K562 (cell line): ENCODE results near the gene ZNF790.

Experiments used
- ADNP ChIP-seq: fragments of 200-800 bp; sonication (Bioruptor generic); IDR thresholded peaks from 2 replicates; pipeline ENCODE4 v1.6.1; 2016; ENCODE audit warnings: missing genetic modification characterization, missing compliant biosample characterization
- BMI1 ChIP-seq: fragments of 150-350 bp; IDR thresholded peaks from 2 replicates; pipeline ENCODE4 v1.6.1; 2014; ENCODE audit warnings: low read length
- CHD2 ChIP-seq: IDR thresholded peaks from 2 replicates; pipeline ENCODE4 v1.6.1; 2011; ENCODE audit warnings: low read depth, low read length
- CTCF ChIP-seq, 3 experiments: IDR thresholded peaks in 2 of 3; conservative IDR thresholded peaks in 1 of 3; 2 replicates each; pipeline ENCODE4 v1.5.1; 2011 to 2012; ENCODE audit warnings: low read length in 3 of 3, mild to moderate bottlenecking in 3 of 3, control low read depth in 2 of 3, improper control_type of control experiment in 1 of 3, inconsistent platforms in 1 of 3, low read depth in 1 of 3, mixed read lengths in 1 of 3, moderate library complexity in 1 of 3; ENCODE audit not compliant: insufficient read depth in 2 of 3
- MAFK ChIP-seq: IDR thresholded peaks from 2 replicates; pipeline ENCODE4 v1.6.1; 2011; ENCODE audit warnings: low read length, improper control_type of control experiment
- POLR2A ChIP-seq: fragments of 450-650 bp; conservative IDR thresholded peaks from 2 replicates; pipeline ENCODE4 v1.6.1; 2016
- POLR2B ChIP-seq: fragments of 450-650 bp; IDR thresholded peaks from 2 replicates; pipeline ENCODE4 v1.6.1; 2018; ENCODE audit warnings: low read depth; ENCODE audit not compliant: partially characterized antibody
- ZNF274 ChIP-seq: IDR thresholded peaks from 2 replicates; pipeline ENCODE4 v1.6.1; 2011; ENCODE audit warnings: low read depth, mild to moderate bottlenecking, low read length, moderate library complexity, borderline replicate concordance

GRCh38 chr19:36819130-36819630 is 19.0 kb downstream of the ZNF790 start:
- TF ChIP-seq MAFK, result no peak
- TF ChIP-seq BMI1, result no peak
- no peak for TF ChIP-seq POLR2B
- no peak for TF ChIP-seq ADNP (tag)
- no peak for TF ChIP-seq POLR2A
- TF ChIP-seq CHD2, result no peak
- TF ChIP-seq CTCF (IDR thresholded peaks at IDR 0.05 in 2 of 3, conservative IDR thresholded peaks at IDR 0.05 in 1 of 3; ENCODE audit: insufficient read depth in 2 of 3, low read depth in 1 of 3, low read length in 3 of 3), result no peak
- TF ChIP-seq ZNF274, result peak; percentile 96
